GM21381 (cell line): ENCODE results near the gene C3orf38.
"Not testable (repeated sequence)": the region's sequence is repeated elsewhere in the genome, so short reads cannot be mapped to it uniquely, and the experiment has no call there.

Experiments used
- ATAC-seq: cut with Tn5 transposase; IDR thresholded peaks from one replicate; pipeline ENCODE4 v1.9.1; 2021; ENCODE audit warnings: mild to moderate bottlenecking, moderate library complexity; ENCODE audit not compliant: unreplicated experiment

C3orf38 gene

DNA sequence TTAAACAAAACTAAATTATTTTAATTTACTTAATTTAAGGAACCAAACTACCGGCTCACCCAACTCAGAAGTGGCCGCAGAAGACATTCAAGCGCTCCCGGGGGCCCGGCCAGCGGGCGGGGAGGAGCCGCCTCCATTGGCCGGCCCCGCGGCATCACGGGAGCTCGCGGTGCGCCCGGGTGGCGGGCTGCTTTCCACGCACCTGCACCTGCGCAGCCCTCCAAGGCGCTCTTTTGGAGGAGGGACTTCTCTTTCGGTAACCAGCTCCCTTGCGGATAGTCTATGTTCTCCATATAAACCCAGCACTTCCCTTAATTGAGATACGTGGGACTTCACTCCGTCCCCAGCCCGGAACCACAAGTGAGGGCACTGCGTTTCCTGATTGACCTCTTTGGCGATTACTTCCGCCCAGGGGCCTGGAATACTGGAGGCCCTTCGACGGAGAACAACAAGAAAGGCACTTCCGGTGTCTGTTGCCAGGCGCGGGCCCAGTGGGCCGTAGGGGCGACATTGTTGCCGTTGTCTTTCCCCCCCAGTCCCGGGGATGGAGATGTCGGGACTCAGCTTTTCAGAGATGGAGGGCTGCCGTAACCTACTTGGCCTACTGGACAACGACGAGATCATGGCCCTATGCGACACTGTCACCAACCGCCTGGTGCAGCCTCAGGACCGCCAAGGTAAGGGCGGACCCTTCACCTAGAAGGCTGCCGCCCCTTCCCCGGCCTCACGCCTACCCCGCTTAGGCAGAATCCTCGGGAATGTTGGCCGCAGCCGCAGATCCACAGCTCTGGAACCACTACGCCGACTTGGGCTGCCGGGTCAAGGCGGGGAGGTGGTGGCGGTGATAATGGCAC, at the start of gene C3orf38:
Gene C3orf38, plus strand, starts transcription at position 451 of the 854 bp plus-strand sequence. Its CDS starts 94 bp downstream, at position 545.
- ATAC-seq = peak; percentile 81

- ATAC-seq = peak; percentile 61
Measured at GRCh38 chr3:88101142-88101541, 48.6 kb upstream of the C3orf38 start.

DNA sequence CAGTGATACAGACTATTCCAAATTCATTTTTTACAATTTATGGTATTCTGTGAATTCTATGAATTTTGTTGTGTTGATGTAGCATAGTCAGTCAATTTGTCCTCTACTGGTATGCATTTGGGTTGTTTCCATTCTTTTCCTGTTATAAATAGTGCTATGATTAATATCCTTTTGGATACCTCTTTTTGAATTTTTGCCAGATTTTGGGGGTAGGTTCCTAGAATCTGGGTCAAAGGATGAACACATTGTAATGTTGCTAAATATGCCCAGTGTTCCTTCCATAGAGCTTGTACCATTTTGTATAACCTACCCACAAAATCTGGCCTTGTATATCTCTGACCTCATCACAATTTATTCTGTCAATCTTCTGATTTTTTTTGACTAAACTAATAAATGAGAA, 44.4 kb upstream of the C3orf38 start:
- ATAC-seq = no peak

DNA sequence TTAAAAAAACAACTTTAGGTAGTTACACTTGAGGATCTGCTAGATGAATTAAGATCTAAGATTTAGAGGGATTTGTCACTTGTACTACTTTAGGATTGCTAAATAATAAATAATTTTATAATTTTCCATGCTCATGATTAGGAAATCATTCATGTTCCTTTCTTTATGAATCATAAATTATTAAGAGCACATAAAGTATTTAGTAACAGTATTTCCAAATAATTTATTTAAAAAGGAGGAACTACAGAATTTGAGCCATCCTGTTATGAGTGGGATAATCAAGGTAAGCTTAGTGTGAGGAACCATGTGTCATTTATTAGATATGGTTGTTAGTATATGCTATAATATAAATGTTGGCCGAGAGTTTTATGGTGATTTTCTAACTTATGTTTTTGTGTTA, 37.5 kb upstream of the C3orf38 start:
- no peak for ATAC-seq

DNA sequence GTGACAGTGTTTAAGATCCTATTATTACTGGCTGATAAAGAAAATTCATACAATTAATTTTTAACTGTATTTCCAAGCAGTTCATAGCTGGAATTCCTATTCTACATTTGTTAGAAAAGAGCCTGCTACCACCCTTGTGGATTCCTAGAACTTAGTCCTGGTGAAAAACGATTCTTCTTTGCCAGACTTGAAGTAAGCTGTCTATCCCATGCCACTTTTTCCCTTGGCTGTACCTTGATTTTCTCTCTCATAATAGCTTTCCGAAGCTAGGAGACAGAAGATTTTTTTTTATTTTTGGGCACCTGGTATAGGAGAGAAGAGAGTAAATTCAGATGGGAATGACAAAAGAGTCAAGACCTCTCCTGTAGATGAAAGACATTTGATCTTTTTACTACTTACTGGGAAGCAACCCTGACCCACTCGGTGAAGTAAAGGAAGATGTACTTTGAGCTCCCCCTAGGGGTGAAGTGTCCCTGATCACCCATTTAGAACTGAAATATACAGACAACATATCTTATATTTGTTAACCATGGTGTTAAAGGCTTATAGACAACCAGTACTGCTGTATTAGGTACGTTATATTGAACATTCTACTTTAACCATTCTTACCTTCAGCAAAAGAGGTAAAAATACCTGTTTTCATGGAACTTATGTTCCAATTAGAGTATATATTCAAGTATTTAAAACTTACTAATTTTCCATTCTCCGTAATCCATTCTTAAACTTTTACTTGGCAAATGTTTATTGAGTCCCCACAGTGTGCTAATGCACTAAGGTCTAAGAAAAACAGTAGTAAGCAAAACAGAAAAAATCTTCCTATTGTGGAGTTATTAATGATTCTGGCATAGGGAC, 36.2 kb upstream of the C3orf38 start:
- peak; percentile 84 for ATAC-seq

- ATAC-seq = no peak
Measured at GRCh38 chr3:88114878-88115549, 34.7 kb upstream of the C3orf38 start.

DNA sequence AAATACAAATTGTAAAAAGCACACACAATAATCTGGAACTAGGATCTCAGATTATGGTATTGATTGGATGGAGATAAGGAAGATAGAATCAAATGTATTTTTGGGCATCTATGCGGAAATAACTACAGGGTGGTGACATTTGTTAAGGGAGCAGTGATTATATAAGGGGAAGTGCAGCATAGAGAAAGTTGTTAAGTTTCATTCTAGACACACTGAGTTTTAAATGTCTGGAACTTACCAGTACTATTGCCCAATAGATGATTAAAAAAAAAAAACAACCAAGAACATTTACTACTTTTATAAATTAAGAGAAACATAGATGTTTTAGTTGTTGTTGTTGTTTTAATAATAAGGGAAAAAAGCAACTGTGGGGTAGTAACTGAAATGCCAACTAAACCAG, 32.1 kb upstream of the C3orf38 start:
- ATAC-seq = no peak

DNA sequence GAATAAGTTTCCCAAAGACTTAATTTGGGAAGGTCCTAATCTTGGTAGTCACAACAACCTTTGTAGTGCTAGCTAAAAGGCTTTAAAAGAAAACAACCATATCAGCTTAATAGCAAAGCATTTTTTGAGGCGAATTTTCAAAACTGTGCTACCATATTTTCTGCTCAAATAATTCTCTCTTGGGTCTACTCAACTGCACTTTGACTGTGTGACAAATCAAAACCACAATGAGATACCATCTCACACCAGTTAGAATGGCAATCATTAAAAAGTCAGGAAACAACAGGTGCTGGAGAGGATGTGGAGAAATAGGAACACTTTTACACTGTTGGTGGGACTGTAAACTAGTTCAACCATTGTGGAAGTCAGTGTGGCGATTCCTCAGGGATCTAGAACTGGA, 31.2 kb upstream of the C3orf38 start:
- not testable (repeated sequence) for ATAC-seq

DNA sequence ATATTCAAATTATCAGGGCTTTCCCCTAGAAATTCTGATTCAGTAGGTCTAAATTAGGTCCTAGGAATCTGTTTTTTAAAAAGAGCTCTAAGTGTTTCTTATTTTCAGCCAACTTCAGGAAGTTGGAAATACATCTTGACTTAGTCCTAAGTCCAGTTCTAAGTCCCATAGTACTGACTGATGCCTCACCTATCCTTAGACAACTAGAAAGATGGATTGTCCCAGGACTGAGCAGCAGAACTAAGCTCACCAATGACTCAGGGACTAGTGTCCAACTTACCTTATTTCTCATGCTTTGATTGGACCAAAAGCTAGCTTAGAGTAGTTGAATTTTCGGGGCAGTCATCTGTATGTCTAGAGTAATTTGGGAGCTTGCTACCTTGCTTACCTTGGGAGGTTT, 26.2 kb upstream of the C3orf38 start:
- ATAC-seq = no peak

DNA sequence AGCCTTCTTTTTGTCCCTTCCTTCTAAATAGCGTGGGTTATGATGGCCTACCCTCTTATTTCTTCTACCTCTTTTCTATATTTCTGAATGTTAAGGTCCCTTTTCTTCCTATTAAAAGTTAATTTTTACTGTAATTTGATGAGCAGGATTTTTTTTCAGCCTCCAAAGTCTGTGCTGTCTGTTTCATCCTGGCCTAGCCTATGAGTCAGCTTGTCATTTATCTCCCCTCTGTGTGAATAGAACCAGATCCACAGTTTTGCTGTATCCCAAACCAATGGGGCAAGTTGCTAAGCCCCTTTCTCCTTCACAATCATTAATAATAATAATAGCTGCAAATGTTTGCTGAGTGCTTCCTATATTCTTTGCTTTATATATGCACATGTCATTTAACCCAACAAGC, 18.1 kb upstream of the C3orf38 start:
- ATAC-seq = no peak

GRCh38 chr3:88132894-88133293, 16.9 kb upstream of the C3orf38 start:
- no peak for ATAC-seq

- ATAC-seq = no peak
Measured at GRCh38 chr3:88133711-88134263, 16.0 kb upstream of the C3orf38 start.

- no peak for ATAC-seq
Measured at GRCh38 chr3:88137836-88138235, 11.9 kb upstream of the C3orf38 start.

- ATAC-seq = peak; percentile 23
Measured at GRCh38 chr3:88141458-88142083, 8.2 kb upstream of the C3orf38 start.

DNA sequence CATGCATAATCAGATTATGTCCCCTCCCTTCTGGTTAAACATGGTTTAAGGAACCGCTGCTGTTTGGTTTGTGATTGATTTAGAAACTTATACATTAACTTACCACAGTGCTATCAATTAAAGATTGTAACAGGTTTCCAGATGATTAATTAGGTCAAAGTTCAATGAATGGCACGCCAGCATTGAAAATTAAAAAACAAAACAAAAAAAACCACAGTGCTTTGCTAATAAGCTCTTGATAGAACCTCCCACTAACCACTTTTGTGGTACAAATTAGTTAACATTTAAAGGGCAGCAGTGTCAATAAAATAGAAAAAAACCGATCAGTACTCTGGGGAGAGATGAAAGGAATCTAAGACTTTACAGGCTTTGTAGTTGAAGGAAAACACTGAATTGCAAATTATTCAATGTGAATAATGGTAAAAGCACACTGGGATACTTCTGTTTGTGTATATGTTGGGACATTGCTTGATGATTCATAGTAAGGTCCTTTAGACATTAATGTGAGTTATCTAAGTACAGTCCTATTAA, 7.6 kb upstream of the C3orf38 start:
- peak; percentile 52 for ATAC-seq

DNA sequence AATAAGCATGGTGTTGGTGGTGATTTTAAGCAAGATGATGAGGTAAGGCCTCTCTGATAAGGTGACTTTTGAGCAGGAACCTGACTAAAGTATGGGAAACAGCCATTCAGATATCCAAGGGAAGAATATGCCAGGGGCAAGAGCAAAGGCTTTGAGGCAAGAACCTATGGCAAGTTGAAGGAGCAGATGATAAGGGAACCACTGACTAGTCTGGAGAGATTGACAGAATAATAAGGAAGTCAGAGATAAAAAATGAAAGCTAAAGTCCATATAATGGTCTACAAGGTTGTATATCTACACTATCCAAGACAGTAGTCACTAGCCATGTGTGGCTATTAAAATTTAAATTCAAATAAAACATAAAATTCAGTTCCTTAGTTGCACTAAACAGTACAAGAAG, 2.5 kb upstream of the C3orf38 start:
- ATAC-seq = no peak

- ATAC-seq = no peak
Measured at GRCh38 chr3:88148651-88149050, 1.1 kb upstream of the C3orf38 start.

GRCh38 chr3:88149101-88149508, 654 bp upstream of the C3orf38 start:
- ATAC-seq = peak; percentile 12

GRCh38 chr3:88150371-88150770, 612 bp downstream of the C3orf38 start:
- peak; percentile 21 for ATAC-seq

DNA sequence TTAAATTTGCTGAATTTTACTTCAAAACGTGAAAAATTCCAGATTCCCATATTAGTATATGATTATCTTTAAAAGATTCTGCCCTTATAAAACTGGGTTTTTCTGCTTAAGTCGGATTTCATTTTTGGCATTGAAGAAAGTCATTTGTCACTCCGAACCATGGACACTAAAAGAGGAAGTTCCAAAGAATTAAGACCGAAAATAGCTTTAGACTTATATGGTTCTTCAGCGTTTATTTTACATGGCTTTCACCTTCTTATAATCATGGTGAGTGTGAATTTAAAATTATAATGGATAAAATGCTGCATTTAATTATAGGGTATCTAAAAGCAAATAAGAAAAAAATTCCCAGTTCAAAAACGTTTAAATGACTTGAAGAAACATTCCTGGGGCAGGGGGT, 1.0 kb downstream of the C3orf38 start:
- no peak for ATAC-seq
